RWPE1 (cell line): ENCODE measurements around the gene LPIN1.

ENCODE experiments used
- CTCF ChIA-PET: fragments of 350-600 bp; sonication (Branson Sonifier 250); formaldehyde crosslinking; extraction: SDS; loops from one replicate; lab custom pipeline; 2021; lab: Yijun Ruan, JAX
- POLR2A ChIA-PET: fragments of 400-600 bp; formaldehyde crosslinking; extraction: SDS; loops from one replicate; lab custom pipeline; 2020; ENCODE audit warnings: antibody characterized with exemption; ENCODE audit not compliant: low non-redundant PET; lab: Yijun Ruan, JAX
- DNase-seq: peaks from one replicate; pipeline ENCODE4 v3.0.0; 2012; ENCODE audit warnings: low spot score
- H3K27ac ChIP-seq: fragments of 450-650 bp; 2 replicates; pipeline ENCODE4 v1.5.1; 2017
- TF ChIP-seq, protein P1 (sequence below): fragments of 450-650 bp; conservative IDR thresholded peaks from 2 replicates; pipeline ENCODE4 v1.5.1; 2017; ENCODE audit warnings: low read depth, mild to moderate bottlenecking

Gene LPIN1

DNA sequence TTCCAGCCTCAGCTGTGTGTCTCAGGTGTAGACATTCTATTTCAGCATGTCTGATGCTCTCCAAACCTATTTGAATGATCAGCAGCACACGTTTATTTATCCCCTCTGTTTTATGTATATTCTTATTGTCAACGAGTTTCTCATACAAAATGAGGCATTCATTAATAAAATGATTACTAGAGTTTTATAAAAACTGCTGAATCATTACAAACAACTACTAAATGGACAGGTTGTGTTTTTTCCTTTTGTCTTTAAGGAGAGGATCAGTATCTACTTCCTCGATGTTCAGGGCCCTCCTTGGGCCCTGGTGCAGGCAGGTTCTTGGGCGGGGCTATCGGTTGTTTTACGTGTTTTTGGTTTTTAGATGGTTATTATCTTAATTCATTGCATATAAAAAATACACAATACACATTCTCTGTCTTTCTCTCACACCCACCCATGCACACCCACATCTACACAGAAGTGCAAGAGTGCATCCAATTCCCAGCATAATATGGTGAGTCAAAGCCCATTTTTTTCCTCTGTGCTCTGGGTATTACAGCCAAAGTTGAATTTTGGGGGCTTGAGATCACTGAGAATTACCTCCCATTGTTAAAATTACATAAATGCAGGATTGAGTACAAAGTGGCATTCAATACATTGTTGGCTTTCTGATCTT is 24.2 kb downstream of the LPIN1 start:
- ChIA-PET CTCF (interaction anchor here (0.6 to 1.2 kb wide), 2 partner anchors 14 to 16 kb away, joined by 3 to 4 read pairs; no protein-coding TSS in a partner anchor), POLR2A (no interaction called here)
- no peak for DNase-seq
- H3K27ac ChIP-seq: no peak overlapping the region
- TF ChIP-seq, protein P1, sequence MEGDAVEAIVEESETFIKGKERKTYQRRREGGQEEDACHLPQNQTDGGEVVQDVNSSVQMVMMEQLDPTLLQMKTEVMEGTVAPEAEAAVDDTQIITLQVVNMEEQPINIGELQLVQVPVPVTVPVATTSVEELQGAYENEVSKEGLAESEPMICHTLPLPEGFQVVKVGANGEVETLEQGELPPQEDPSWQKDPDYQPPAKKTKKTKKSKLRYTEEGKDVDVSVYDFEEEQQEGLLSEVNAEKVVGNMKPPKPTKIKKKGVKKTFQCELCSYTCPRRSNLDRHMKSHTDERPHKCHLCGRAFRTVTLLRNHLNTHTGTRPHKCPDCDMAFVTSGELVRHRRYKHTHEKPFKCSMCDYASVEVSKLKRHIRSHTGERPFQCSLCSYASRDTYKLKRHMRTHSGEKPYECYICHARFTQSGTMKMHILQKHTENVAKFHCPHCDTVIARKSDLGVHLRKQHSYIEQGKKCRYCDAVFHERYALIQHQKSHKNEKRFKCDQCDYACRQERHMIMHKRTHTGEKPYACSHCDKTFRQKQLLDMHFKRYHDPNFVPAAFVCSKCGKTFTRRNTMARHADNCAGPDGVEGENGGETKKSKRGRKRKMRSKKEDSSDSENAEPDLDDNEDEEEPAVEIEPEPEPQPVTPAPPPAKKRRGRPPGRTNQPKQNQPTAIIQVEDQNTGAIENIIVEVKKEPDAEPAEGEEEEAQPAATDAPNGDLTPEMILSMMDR: no peak

GRCh38 chr2:11771971-11772615 is 25.7 kb downstream of the LPIN1 start:
- ChIA-PET POLR2A (no interaction called here), CTCF (interaction anchor here (0.6 to 0.8 kb wide), 2 partner anchors 79 to 641 kb away, joined by 3 read pairs; no protein-coding TSS in a partner anchor)
- no peak for DNase-seq
- TF ChIP-seq, protein P1: no peak
- no peak overlapping the region for H3K27ac ChIP-seq

DNA sequence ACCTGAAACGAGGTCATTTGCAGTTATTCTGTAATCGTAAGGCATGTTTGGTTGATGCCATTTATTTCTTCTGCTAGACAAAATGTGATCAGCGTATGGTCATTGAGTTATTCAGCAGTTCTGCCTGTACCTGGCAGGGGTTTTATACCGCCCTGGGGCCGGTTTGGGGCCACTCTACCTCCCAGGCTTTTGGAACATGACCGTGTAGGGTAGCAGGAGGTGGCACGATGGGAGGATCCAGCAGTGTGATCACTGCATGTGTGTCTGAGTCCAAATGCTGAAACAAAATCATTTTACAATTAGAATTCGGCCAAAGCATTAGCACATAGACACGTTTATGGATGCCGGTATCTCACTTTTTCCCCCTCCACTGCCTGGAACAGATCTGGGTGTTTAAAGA is 26.7 kb downstream of the LPIN1 start:
- POLR2A ChIA-PET: no interaction called here
- TF ChIP-seq, protein P1: no peak
- H3K27ac ChIP-seq: no peak overlapping the region
- CTCF ChIA-PET: interaction anchor here (0.6 kb wide), 2 partner anchors 9 to 640 kb away, joined by 6 to 7 read pairs; a partner anchor contains a TSS
- no peak for DNase-seq

- CTCF ChIA-PET: interaction anchor here (0.6 to 0.7 kb wide), 2 partner anchors 641 to 905 kb away, joined by 4 to 6 read pairs; a partner anchor contains a TSS
- POLR2A ChIA-PET: no interaction called here
- no peak for DNase-seq
- TF ChIP-seq, protein P1: no peak
- H3K27ac ChIP-seq: no peak overlapping the region
Measured at GRCh38 chr2:11773747-11774525, 27.5 kb downstream of the LPIN1 start.

GRCh38 chr2:11774600-11774999 is 28.2 kb downstream of the LPIN1 start:
- ChIA-PET POLR2A (no interaction called here), CTCF (interaction anchor here (0.7 kb wide), 2 partner anchors 904 to 1049 kb away, joined by 3 to 4 read pairs; no protein-coding TSS in a partner anchor)
- no peak for DNase-seq
- TF ChIP-seq, protein P1: no peak
- H3K27ac ChIP-seq: no peak overlapping the region

GRCh38 chr2:11775384-11775783 is 29.0 kb downstream of the LPIN1 start:
- TF ChIP-seq, protein P1: no peak
- CTCF ChIA-PET: interaction anchor here (0.6 to 0.7 kb wide), 2 partner anchors 87 to 1049 kb away, joined by 3 read pairs; no protein-coding TSS in a partner anchor

More at GRCh38 chr2:11775384-11775783, 29.0 kb downstream of the LPIN1 start:
- no peak for DNase-seq
- POLR2A ChIA-PET: no interaction called here
- H3K27ac ChIP-seq: no peak overlapping the region
